Germinal center (tissue), 1 donor: Measurements from ENCODE around the gene PNPLA7.
"Not testable (repeated sequence)": the region's sequence is repeated elsewhere in the genome, so short reads cannot be mapped to it uniquely, and the experiment has no call there.

ENCODE experiments used
- DNase-seq: peaks from one replicate; pipeline ENCODE4 v3.0.0; 2012; ENCODE audit warnings: mixed read lengths, low spot score

Gene PNPLA7

DNA sequence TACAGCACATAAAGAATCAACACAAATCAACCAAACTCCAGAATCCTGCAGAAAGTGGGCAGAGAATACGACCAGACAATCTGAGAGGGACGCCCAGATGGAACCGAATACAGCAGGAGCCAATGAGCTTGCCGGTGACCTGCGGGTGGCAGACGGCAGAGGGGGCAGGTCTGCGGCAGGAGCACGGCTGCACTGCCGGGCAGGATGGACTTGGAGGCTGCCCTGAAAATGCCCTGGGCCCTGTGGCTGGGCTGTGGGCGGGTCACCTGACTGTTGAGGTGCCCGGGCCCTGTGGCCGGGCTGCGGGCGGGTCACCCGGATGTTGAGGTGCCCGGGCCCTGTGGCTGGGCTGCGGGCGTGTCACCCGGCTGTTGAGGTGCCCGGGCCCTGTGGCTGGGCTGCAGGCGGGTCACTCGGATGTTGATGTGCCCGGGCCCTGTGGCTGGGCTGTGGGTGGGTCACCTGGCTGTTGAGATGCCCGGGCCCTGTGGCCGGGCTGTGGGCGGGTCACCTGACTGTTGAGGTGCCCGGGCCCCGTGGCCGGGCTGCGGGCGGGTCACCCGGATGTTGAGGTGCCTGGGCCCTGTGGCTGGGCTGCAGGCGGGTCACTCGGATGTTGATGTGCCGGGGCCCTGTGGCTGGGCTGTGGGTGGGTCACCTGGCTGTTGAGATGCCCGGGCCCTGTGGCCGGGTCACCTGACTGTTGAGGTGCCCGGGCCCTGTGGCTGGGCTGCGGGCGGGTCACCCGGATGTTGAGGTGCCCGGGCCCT lies 36.2 kb downstream of the PNPLA7 start:
- DNase-seq = not testable (repeated sequence)

DNA sequence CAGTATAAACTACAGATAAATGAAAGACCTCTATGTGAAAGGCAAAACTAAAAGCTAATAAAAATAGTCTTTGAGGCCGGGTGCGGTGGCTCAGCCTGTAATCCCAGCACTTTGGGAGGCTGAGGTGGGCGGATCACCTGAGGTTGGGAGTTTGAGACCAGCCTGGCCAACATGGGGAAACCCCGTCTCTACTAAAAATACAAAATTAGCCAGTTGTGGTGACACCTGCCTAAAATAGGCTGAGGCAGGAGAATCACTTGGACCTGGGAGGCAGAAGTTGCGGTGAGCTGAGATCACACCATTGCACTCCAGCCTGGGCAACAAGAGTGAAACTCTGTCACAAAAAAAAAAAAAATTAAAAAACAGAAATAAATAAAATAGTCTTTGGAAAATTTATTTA lies 37.1 kb downstream of the PNPLA7 start:
- not testable (repeated sequence) for DNase-seq

DNA sequence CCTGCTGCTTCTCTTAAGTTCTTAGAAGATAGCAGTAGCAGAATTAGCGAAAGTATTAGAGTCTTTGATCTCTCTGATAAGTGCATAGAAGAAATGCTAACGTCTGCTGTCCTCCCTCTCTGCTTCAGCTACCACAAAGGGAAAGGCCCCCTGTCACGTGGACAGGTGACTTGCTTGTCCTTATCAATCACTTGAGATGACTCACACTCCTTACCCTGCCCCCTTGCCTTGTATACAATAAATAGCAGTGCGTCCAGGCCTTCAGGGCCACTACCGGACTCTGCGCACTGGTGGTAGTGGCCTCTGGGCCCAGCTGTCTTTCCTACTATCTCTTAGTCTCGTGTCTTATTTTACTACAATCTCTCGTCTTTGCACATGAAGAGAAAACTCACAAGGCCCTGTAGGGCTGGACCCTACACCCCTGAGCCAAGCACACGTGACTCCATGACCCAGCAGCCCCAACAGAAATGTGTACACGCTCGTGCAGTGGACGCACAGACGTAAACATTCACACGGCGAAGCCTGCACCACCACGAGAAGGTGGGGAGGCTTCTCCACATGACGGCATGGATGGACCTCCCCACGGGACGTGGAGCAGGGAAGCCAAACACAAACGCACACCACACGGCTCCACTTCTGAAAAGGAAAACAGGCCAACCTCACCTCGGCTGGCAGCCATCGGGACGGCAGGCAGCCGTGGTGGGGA lies 38.3 kb downstream of the PNPLA7 start:
- DNase-seq = no peak

DNA sequence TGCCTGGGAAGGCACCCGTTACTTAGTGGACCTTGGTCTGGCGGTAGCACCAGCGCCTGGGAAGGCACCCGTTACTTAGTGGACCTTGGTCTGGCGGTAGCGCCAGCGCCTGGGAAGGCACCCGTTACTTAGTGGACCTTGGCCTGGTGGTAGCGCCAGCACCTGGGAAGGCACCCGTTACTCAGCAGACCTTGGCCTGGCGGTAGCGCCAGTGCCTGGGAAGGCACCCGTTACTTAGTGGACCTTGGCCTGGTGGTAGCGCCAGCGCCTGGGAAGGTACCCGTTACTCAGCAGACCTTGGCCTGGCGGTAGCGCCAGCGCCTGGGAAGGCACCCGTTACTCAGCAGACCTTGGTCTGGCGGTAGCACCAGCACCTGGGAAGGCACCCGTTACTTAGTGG lies 39.1 kb downstream of the PNPLA7 start:
- DNase-seq = not testable (repeated sequence)

- no peak for DNase-seq
These were observed 41.0 kb downstream of the PNPLA7 start for GRCh38 chr9:137509198-137509597.

DNA sequence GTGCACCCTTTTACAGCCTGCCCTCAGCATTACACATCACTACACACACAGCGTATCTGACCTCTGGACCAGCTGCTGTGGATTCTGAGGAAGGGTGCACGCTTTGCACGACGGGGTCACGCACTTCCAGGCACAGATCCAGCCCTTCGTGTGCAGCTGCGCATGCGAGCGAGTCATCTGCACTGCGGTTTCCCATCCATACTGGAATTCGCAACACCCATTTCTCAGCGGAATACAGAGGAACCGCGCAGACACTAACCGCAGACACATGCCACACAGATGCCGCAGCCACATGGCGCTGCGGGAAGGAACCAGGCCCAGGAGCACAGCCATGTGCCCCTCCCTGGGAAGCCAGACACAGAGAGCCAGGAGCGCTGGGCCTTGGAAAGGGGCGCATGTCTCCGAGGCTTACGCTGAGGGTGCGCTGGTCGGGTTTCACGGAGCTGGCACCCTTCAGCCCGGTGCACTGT lies 43.5 kb downstream of the PNPLA7 start:
- DNase-seq = no peak

- no peak for DNase-seq
These were observed 43.9 kb downstream of the PNPLA7 start for GRCh38 chr9:137506274-137506673.

DNA sequence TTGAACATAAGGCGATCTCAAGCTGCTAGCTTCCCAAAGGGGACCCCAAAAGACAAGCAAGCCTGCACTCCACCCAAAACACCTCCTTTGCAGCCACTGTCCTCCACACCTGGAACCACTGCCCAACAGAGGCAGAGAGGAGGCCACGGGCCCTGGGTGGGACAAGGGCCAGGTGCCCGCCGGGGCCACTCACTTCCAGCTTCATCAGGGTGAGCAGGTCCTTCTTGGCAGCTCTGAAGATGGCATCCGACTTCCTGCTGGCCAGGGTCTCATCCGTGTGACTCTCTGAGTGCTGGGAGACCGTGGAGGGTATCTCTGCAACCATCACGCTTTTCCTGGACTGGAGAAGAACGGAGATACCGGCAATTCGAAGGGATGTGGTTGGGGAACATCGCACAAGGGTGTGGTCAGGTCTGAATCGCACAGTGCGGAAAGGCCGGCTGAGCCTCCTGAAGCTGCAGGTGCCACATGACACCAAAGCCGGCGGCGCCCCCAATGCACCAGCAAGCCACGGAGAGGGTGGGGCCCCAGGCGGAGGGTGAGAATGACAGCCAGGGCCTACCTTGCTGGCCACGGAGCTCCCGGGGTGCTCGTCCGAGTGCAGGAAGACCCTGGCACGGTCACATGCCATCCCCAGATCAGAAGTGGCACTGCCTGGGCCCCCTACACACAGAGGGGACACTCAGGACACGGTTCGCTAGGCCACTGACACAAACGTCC lies 44.6 kb downstream of the PNPLA7 start:
- no peak for DNase-seq

DNA sequence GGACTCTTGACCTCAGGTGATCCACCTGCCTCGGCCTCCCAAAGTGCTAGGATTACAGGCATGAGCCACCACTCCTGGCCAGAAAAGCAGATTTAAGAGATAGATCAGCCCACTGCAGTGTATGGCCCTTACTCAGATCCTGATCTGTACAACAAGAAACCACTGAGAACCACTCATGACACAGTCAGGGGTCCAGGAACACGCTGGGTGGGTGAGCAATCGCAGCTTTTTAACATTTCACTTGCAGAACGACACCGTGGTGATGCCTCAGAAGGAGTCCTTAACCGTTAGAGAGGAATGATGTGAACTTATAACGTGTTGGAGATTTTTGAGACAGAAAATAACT lies 45.8 kb downstream of the PNPLA7 start:
- DNase-seq = no peak

DNA sequence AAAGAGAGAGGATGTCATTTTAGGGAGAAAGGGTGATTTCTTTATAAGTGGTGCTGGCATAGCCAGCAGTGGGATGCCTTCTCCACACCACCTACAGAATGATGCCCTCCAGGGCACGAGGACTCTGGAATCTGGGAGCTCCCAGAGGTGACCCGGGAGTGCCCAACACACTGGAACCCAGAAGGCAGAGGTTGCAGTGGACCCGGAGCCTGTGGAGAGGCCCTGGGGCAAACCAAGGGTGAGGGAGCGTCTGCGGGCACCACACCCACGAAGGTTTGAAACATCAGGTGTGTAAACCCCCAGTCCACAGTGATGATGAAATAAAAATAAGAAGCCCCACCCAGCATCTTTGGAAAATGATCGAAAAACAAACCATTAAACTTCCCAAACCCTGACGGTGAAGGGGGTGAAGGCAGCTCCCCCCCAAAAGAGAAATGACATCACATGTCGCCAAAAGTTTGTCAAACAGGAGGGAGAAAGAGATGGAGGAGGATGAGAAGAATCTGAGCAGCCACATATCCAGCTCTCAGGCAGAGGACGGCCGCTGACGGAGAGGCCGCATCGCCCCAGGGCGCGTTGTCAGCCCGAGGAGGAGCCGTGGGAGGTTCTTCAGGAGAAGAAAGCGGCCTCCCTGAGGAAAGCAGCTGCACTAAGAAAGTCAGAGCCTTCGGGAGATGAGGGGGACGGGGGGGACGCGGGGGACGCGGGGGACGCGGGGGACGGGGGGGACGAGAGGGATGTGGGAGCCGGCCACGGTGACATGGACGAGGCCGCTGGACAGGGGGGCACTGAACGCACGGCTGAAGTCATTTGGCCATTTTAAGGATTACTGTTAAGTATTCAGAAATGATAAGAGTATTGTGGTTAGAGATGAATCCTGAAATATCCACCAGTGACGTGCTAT lies 47.9 kb downstream of the PNPLA7 start:
- DNase-seq = peak; percentile 66

DNA sequence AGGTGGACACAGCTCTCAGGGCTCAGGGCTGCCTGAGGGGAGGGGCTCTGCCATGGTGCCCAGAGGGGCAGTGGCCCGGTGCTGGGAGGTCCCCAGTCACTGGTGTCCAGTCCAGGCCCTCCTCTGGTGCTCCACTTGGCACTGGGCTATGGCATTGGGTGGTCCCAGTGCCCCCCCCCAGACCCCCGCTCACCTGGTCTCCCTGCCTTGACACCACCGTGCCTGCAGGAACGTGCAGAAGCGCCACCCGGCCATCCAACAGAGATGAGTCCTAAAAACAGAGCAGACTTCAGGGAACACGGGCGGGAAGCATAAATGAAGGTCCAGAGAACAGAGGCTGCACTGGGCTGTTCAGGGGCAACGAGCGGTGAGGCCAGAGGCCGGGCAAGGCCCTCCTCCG lies 48.7 kb downstream of the PNPLA7 start:
- DNase-seq = no peak

GRCh38 chr9:137500666-137501397 lies 49.4 kb downstream of the PNPLA7 start:
- no peak for DNase-seq

- DNase-seq = no peak
These were observed 50.1 kb downstream of the PNPLA7 start for GRCh38 chr9:137499858-137500661.

DNA sequence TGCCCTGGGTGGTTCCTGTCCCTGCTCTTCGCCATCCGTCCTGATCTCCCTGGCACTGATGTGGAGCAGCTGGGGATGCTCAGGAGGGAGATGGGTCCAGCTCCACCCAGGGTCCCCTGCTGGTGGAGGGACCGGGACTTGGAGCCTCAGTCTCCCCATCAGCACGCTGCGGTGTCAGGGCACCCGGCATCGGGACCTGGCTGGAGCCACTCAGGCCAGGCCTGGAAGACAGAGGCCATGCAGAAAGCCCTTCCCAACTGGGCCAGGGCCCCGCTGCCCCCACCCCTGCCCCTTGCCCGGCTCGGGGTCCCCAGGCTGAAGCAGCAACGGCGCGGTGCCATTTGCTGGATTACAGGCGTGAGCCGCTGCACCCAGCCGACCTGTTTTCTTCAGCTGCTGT lies 50.8 kb downstream of the PNPLA7 start:
- no peak for DNase-seq

GRCh38 chr9:137498720-137499150 lies 51.5 kb downstream of the PNPLA7 start:
- DNase-seq = no peak

DNA sequence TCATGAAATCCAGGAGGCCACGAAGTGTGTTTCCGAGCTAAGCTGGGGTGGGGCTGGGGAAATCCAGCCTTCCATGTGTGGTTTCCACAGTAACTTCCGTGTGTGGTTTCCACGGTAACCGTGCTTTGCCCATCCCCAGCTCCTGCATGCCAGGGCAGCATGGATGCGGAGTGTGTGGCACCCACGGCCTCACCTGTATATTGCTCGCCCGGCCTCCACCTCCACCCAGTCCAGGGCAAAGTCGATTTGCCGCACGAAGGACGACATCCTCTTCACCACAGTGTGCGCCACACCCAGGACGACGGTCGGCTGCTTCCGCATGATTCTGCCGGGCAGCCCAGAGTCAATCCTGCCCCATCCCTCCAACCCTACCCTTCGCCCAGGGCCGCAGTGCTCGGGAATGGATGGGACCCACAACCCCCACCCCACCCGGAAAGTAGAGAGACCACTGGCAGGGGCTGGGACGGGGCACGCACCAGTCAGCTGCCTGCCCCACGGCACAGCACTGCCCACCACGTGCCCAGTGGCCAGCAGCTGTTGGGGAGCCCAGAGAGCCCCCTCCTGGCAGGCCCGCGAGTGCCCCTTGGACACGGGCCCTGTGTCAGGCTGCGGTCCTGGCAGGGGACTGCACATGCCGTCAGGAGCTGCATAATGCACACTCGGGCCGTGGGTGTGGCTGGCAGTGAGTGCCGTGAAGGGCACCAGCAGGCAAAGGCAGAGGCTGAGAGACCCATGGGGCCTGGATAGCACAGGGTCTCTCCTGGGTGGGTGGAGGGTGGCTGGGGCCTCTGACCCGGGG lies 52.1 kb downstream of the PNPLA7 start:
- DNase-seq = no peak

GRCh38 chr9:137496601-137497375 lies 53.4 kb downstream of the PNPLA7 start:
- DNase-seq = no peak

DNA sequence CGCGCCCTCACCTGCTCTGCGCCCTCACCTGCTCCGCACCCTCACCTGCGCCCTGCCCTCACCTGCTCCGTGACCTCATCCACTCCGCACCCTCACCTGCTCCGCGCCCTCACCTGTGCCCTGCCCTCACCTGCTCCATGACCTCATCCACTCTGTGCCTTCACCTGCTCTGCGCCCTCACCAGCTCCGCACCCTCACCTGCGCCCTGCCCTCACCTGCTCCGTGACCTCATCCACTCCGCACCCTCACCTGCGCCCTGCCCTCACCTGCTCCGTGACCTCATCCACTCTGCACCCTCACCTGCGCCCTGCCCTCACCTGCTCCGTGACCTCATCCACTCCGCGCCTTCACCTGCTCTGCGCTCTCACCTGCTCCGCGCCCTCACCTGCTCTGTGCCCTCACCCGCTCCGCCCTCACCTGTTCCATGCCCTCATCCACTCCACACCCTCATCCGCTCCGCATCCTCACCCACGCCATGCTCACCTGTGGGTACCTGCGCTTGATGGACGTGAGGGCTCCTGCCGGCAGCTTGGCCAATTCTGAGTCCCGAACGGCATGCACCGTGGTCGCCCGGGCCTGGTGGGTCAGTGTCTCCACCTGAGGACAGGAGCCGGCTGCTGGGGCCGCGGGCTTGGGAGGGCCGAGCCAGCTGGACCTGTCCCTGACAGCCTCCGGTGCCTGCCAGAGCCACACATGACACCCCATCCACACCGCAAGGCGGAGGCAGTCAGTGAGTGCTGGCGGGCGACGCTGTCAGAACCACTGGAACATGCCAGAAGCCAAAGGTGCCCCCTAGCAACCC lies 55.5 kb downstream of the PNPLA7 start:
- DNase-seq = no peak
